MG63 (cell line): Measurements from ENCODE around the gene MGLL. TPM values are rescaled to one million over a fixed set of nuclear protein-coding genes. Genes with fewer than 3 reads are reported as not detected.

Experiments used
- DNase-seq: peaks from one replicate; pipeline ENCODE4 v3.0.0-alpha.2; 2020
- H3K27me3 ChIP-seq: fragments of 250-450 bp; sonication (Bioruptor Pico); 2 replicates; pipeline ENCODE4 v1.5.1; 2020; ENCODE audit warnings: mild to moderate bottlenecking, moderate library complexity
- H3K36me3 ChIP-seq: fragments of 250-450 bp; sonication (Bioruptor Pico); 2 replicates; pipeline ENCODE4 v1.5.1; 2020; ENCODE audit warnings: mild to moderate bottlenecking, moderate library complexity
- H3K4me3 ChIP-seq: fragments of 250-450 bp; sonication (Bioruptor Pico); 2 replicates; pipeline ENCODE4 v1.5.1; 2020; ENCODE audit warnings: mild to moderate bottlenecking, moderate library complexity
- H3K9me3 ChIP-seq: fragments of 250-450 bp; sonication (Bioruptor Pico); 2 replicates; pipeline ENCODE4 v1.5.1; 2020; ENCODE audit warnings: mild to moderate bottlenecking, moderate library complexity
- total RNA-seq: library from RNA; depleted of rRNA; stranded (reverse); fragments of >200 nt; shearing (Covaris generic); gene quantifications from 2 replicates; pipeline ENCODE4 v1.2.3, GENCODE V29; 2014; ENCODE audit warnings: low replicate concordance

Gene MGLL
- total RNA-seq, 1 experiment from 2014 or later, result 29.0 TPM

GRCh38 chr3:127802606-127803005, 19.7 kb downstream of the MGLL start:
- no peaks in the 10 kb centered on the region for H3K27me3 ChIP-seq
- no peak overlapping the region for H3K4me3 ChIP-seq
- H3K9me3 ChIP-seq, result no peaks in the 10 kb centered on the region; the same call in 1 of the 2 replicates
- H3K36me3 ChIP-seq, result peaks cover 60% of the 10 kb centered on the region
- no peak for DNase-seq

GRCh38 chr3:127801731-127802313, 20.5 kb downstream of the MGLL start:
- DNase-seq, result no peak
- H3K9me3 ChIP-seq, result no peaks in the 10 kb centered on the region; the same call in 1 of the 2 replicates

GRCh38 chr3:127800508-127800907, 21.8 kb downstream of the MGLL start:
- DNase-seq, result peak; percentile 59
- Histone ChIP-seq H3K27me3 (no peaks in the 10 kb centered on the region), H3K36me3 (peaks cover 56% of the 10 kb centered on the region)

More at GRCh38 chr3:127801731-127802313, 20.5 kb downstream of the MGLL start:
- no peak overlapping the region for H3K4me3 ChIP-seq
- H3K36me3 ChIP-seq, result peaks cover 62% of the 10 kb centered on the region
- H3K27me3 ChIP-seq, result no peaks in the 10 kb centered on the region

GRCh38 chr3:127799476-127800222, 22.7 kb downstream of the MGLL start:
- peak; percentile 95 for DNase-seq
- peaks cover under 1% of the 10 kb centered on the region for H3K9me3 ChIP-seq
- H3K36me3 ChIP-seq, result peaks cover 58% of the 10 kb centered on the region
- no peak overlapping the region for H3K4me3 ChIP-seq
- no peaks in the 10 kb centered on the region for H3K27me3 ChIP-seq

More at GRCh38 chr3:127800508-127800907, 21.8 kb downstream of the MGLL start:
- H3K9me3 ChIP-seq, result no peaks in the 10 kb centered on the region; the same call in 1 of the 2 replicates
- H3K4me3 ChIP-seq, result no peak overlapping the region

GRCh38 chr3:127798716-127799115, 23.6 kb downstream of the MGLL start:
- Histone ChIP-seq H3K9me3 (peaks cover 3% of the 10 kb centered on the region), H3K4me3 (no peak overlapping the region), H3K27me3 (no peaks in the 10 kb centered on the region), H3K36me3 (peaks cover 63% of the 10 kb centered on the region)
- no peak for DNase-seq

- Histone ChIP-seq H3K27me3 (no peaks in the 10 kb centered on the region), H3K9me3 (peaks cover 3% of the 10 kb centered on the region), H3K36me3 (peaks cover 52% of the 10 kb centered on the region), H3K4me3 (no peak overlapping the region)
- no peak for DNase-seq
These were observed 25.5 kb downstream of the MGLL start for GRCh38 chr3:127796831-127797150.

GRCh38 chr3:127796045-127796830, 26.1 kb downstream of the MGLL start:
- H3K4me3 ChIP-seq, result no peak overlapping the region
- H3K27me3 ChIP-seq, result no peaks in the 10 kb centered on the region
- peaks cover 3% of the 10 kb centered on the region for H3K9me3 ChIP-seq
- peaks cover 52% of the 10 kb centered on the region for H3K36me3 ChIP-seq
- DNase-seq, result peak; percentile 62

GRCh38 chr3:127794972-127795371, 27.3 kb downstream of the MGLL start:
- Histone ChIP-seq H3K36me3 (peaks cover 43% of the 10 kb centered on the region), H3K9me3 (peaks cover 3% of the 10 kb centered on the region), H3K27me3 (no peaks in the 10 kb centered on the region), H3K4me3 (no peak overlapping the region)
- no peak for DNase-seq

GRCh38 chr3:127794402-127794801, 27.9 kb downstream of the MGLL start:
- H3K36me3 ChIP-seq, result peaks cover 42% of the 10 kb centered on the region
- H3K27me3 ChIP-seq, result no peaks in the 10 kb centered on the region
- DNase-seq, result no peak
- no peak overlapping the region for H3K4me3 ChIP-seq
- H3K9me3 ChIP-seq, result peaks cover 3% of the 10 kb centered on the region; the same call in 1 of the 2 replicates

GRCh38 chr3:127792541-127793292, 29.6 kb downstream of the MGLL start:
- Histone ChIP-seq H3K9me3 (peaks cover 3% of the 10 kb centered on the region; the same call in 1 of the 2 replicates), H3K27me3 (no peaks in the 10 kb centered on the region), H3K36me3 (peaks cover 32% of the 10 kb centered on the region), H3K4me3 (no peak overlapping the region)
- peak; percentile 99 for DNase-seq

- Histone ChIP-seq H3K36me3 (peaks cover 33% of the 10 kb centered on the region), H3K27me3 (no peaks in the 10 kb centered on the region), H3K9me3 (peaks cover 3% of the 10 kb centered on the region; the same call in 1 of the 2 replicates), H3K4me3 (no peak overlapping the region)
- DNase-seq, result peak; percentile 50
These were observed 30.9 kb downstream of the MGLL start for GRCh38 chr3:127791221-127791913.

GRCh38 chr3:127790882-127791183, 31.5 kb downstream of the MGLL start:
- Histone ChIP-seq H3K4me3 (no peak overlapping the region), H3K27me3 (no peaks in the 10 kb centered on the region), H3K36me3 (peaks cover 32% of the 10 kb centered on the region), H3K9me3 (peaks cover 3% of the 10 kb centered on the region; the same call in 1 of the 2 replicates)
- no peak for DNase-seq

GRCh38 chr3:127789990-127790881, 32.1 kb downstream of the MGLL start:
- Histone ChIP-seq H3K27me3 (no peaks in the 10 kb centered on the region), H3K4me3 (no peak overlapping the region), H3K36me3 (peaks cover 32% of the 10 kb centered on the region), H3K9me3 (peaks cover 3% of the 10 kb centered on the region; the same call in 1 of the 2 replicates)
- DNase-seq, result no peak

GRCh38 chr3:127789051-127789450, 33.3 kb downstream of the MGLL start:
- no peak for DNase-seq
- no peaks in the 10 kb centered on the region for H3K9me3 ChIP-seq
- H3K27me3 ChIP-seq, result no peaks in the 10 kb centered on the region
- H3K36me3 ChIP-seq, result peaks cover 24% of the 10 kb centered on the region
- no peak overlapping the region for H3K4me3 ChIP-seq

GRCh38 chr3:127788451-127788909, 33.8 kb downstream of the MGLL start:
- Histone ChIP-seq H3K9me3 (no peaks in the 10 kb centered on the region), H3K36me3 (peaks cover 26% of the 10 kb centered on the region), H3K27me3 (no peaks in the 10 kb centered on the region), H3K4me3 (no peak overlapping the region)
- DNase-seq, result no peak
